Right atrium auricular region (tissue), 2 donors: ENCODE results near the gene BTK. TPM values are rescaled to one million over a fixed set of nuclear protein-coding genes. Genes with fewer than 3 reads are reported as not detected.

Experiments
- DNase-seq: peaks from one replicate; pipeline ENCODE4 v3.0.0-alpha.2; 2019; ENCODE audit warnings: low spot score
- H3K27ac ChIP-seq, 2 donors: fragments of 200-600 bp; sonication (generic); 1 replicate in 1 of 2; 2 replicates in 1 of 2; pipeline ENCODE4 v1.5.1; 2016 to 2019
- H3K27me3 ChIP-seq, 2 donors: fragments of 200-600 bp; sonication (generic); one replicate each; pipeline versions ENCODE4 v1.5.1 to v1.6.0; 2017 to 2019
- H3K36me3 ChIP-seq: fragments of 200-600 bp; sonication (generic); one replicate; pipeline ENCODE4 v1.5.1; 2016
- H3K4me1 ChIP-seq, 2 donors: fragments of 200-600 bp; sonication (generic); one replicate each; pipeline versions ENCODE4 v1.5.1 to v1.6.0; 2017 to 2019
- H3K4me3 ChIP-seq, 2 donors: fragments of 200-600 bp; sonication (generic); 1 replicate in 1 of 2; 2 replicates in 1 of 2; pipeline ENCODE4 v1.5.1; 2017 to 2019; ENCODE audit warnings: mild to moderate bottlenecking in 1 of 2, moderate library complexity in 1 of 2
- H3K9me3 ChIP-seq, 2 donors: fragments of 200-600 bp; sonication (generic); one replicate each; pipeline ENCODE4 v1.5.1; 2019
- total RNA-seq, 2 donors: library from RNA; depleted of rRNA; stranded (reverse); fragments of >200 nt; gene quantifications; one replicate each; pipeline ENCODE4 v1.1.0, GENCODE V29; 2016
- TF ChIP-seq, protein P1 (sequence below), 2 donors: fragments of 200-600 bp; sonication (generic); IDR thresholded peaks; one replicate each; pipeline ENCODE4 v1.5.1; 2019; ENCODE audit warnings: antibody characterized with exemption in 2 of 2

The BTK gene
- total RNA-seq, 2 donors from 2014 or later = 2.1 to 2.4 TPM

DNA sequence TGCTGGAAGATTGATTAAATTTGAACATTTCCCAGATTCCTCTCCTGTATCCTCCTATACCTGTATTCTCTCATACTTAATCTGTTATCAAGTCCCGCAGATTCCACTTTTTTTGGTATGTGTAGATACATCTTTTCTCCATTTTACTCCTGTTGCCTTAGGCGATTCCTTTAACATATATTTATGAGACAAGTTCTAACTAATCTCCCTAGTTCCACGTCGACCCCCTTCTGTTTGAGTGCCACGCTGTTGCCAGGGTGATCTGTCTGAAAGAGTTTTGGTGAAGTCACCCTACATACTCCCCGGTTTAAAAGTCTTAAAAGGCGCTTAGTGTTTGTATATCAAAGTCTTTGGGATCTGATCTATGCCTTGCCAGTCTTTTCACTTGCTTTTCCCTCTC lies 24.5 kb upstream of the BTK start:
- Histone ChIP-seq H3K9me3 (no peaks in the 10 kb centered on the region), H3K27me3 (no peaks in the 10 kb centered on the region), H3K36me3 (peaks cover 4% of the 10 kb centered on the region), H3K4me1 (peaks cover 0 to 27% of the 10 kb centered on the region in 2 donors), H3K27ac (no peak overlapping the region), H3K4me3 (no peak overlapping the region)
- TF ChIP-seq, protein P1, sequence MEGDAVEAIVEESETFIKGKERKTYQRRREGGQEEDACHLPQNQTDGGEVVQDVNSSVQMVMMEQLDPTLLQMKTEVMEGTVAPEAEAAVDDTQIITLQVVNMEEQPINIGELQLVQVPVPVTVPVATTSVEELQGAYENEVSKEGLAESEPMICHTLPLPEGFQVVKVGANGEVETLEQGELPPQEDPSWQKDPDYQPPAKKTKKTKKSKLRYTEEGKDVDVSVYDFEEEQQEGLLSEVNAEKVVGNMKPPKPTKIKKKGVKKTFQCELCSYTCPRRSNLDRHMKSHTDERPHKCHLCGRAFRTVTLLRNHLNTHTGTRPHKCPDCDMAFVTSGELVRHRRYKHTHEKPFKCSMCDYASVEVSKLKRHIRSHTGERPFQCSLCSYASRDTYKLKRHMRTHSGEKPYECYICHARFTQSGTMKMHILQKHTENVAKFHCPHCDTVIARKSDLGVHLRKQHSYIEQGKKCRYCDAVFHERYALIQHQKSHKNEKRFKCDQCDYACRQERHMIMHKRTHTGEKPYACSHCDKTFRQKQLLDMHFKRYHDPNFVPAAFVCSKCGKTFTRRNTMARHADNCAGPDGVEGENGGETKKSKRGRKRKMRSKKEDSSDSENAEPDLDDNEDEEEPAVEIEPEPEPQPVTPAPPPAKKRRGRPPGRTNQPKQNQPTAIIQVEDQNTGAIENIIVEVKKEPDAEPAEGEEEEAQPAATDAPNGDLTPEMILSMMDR (IDR thresholded peaks at IDR 0.05) = no peak
- DNase-seq = no peak

DNA sequence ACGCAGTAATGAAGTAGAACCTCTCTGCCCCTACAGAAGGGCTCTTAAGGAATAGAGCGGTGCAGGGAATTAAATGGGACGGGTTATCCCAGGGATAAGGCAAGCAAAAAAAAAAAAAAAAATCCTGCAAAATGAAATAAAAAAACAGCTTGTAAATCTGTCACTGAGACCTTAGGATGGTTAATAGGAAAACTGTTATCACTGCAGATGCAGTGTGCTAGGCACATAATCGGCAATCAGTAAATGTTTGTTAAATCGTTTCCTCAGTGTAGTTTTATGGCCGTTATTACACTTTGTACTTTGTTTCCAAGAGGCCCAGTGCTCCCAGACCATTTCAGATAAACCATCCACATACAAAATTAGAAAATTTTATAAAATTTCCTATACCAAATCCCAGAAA lies 23.1 kb upstream of the BTK start:
- Histone ChIP-seq H3K27ac (peak overlapping the region; percentile 89 to 90), H3K4me1 (peaks cover 0 to 27% of the 10 kb centered on the region in 2 donors), H3K27me3 (no peaks in the 10 kb centered on the region), H3K4me3 (peak overlapping the region; percentile 50 to 60), H3K36me3 (peaks cover 4% of the 10 kb centered on the region), H3K9me3 (no peaks in the 10 kb centered on the region)
- TF ChIP-seq, protein P1 (IDR thresholded peaks at IDR 0.05) = no peak
- DNase-seq = no peak

DNA sequence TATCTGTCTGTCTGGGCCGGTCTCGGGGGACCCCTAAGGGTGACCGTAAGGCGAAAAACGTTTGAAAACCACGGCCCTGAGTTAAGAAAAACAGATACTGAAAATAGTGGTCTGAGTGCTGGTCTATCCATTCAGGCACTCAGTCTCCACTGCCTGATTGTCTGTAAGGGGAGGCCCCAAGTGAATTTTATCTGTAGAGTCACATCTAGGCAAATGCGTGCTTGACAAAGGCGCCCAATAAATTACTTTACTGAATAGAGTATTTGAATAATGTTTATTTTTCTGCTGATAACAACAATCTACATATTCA lies 22.5 kb upstream of the BTK start:
- peak overlapping the region; percentile 89 to 90 for H3K27ac ChIP-seq
- peaks cover 0 to 27% of the 10 kb centered on the region in 2 donors for H3K4me1 ChIP-seq
- H3K4me3 ChIP-seq = peak overlapping the region; percentile 50 to 60
- TF ChIP-seq, protein P1 (IDR thresholded peaks at IDR 0.05) = no peak
- no peaks in the 10 kb centered on the region for H3K27me3 ChIP-seq
- no peaks in the 10 kb centered on the region for H3K9me3 ChIP-seq
- DNase-seq = no peak
- peaks cover 4% of the 10 kb centered on the region for H3K36me3 ChIP-seq

DNA sequence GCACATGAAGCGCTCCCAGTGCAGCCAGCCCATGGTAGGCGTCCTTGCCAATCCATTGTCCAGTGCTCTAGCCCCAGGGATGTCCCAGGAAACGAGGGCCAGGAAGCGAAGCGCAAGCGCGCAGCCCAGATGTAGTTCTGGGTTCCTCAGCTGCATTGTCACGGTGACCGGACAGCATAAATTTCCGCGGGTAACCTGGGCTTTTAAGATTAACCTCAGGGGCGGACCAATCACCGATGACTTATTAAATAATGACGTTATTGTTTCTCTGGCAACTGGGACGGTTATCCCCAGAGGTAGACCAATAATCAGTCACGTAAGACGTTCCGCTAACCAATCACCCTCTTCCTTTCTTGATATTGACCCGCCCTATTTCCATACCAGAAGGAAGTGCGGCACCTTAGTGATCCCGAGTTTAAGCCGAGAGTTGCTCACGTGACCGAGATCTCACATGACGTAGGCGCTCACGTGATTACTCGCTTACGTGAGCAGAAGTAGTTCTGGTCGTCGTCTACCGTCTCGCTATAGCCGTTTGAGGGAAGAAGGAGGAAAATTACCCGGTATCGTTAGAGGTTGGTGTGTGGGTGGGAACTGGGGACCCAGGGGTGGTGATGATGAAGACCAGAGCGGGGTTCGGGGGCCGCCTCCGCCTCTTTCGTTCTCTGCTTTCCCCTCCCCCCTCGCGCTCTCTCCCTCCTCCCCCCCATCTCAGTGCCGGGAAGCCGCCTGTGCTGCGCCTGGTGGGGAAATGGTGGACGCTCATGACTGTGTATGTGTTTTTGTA lies 21.9 kb upstream of the BTK start, which contains the start of the genes GLA and HNRNPH2:
Gene GLA (minus strand): TSS at position 178 of the 784 bp plus-strand sequence. CDS start 22 bp downstream, at position 156.
Gene HNRNPH2 (plus strand): TSS at position 475 of the 784 bp plus-strand sequence. CDS start 3,767 bp downstream, outside the sequence.
- Histone ChIP-seq H3K4me3 (peak within 1 kb of the TSS; percentile 50 to 60), H3K4me1 (peaks cover 0 to 27% of the 10 kb centered on the region in 2 donors), H3K27ac (peak within 1 kb of the TSS; percentile 89 to 90), H3K9me3 (no peaks in the 10 kb centered on the region), H3K36me3 (peaks cover 2% of the 10 kb centered on the region), H3K27me3 (no peaks in the 10 kb centered on the region)
- TF ChIP-seq, protein P1 (IDR thresholded peaks at IDR 0.05) = no peak
- DNase-seq = peak; percentile 96

DNA sequence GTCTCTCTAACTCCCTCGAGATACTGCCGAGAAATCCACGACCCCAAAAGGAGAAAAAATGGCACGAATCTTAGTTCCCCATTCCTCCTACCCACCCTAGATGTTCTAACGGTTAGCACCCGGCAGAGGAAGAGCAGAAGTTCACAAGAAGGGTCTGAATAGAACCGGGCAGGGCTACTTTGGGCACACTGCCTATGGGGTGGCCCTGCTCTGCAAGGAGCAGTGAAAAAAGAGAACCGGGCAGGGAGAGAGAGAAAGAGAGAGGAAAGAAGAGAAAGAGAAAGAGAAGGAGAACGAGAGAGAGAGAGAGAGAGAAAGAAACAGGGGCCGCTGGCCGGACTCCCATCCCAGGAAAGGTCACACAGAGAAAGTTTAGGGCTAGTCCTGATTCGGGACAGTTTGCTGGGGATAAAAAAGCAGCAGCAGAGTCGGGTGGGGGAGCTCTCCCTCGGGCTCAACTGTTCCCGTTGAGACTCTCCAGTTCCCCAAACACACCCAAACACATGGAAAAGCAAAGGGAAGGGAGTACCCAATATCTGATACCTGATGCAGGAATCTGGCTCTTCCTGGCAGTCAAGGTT lies 21.3 kb upstream of the BTK start:
- TF ChIP-seq, protein P1 (IDR thresholded peaks at IDR 0.05) = no peak
- peak overlapping the region; percentile 89 to 90 for H3K27ac ChIP-seq
- no peaks in the 10 kb centered on the region for H3K27me3 ChIP-seq
- no peaks in the 10 kb centered on the region for H3K9me3 ChIP-seq
- peaks cover 0 to 21% of the 10 kb centered on the region in 2 donors for H3K4me1 ChIP-seq
- no peak for DNase-seq
- peak overlapping the region; percentile 50 to 60 for H3K4me3 ChIP-seq
- no peaks in the 10 kb centered on the region for H3K36me3 ChIP-seq
